Activated T-helper 9 cell treated with anti-CD3 and anti-CD28 coated beads, Interleukin-2, amount 50 U/mL, for 16 hours (primary cell): ENCODE measurements around the gene FOXK1.

Experiments used
- DNase-seq: peaks from one replicate; pipeline ENCODE4 v3.0.0-alpha.2; 2020; ENCODE audit warnings: low read depth

Gene FOXK1

DNA sequence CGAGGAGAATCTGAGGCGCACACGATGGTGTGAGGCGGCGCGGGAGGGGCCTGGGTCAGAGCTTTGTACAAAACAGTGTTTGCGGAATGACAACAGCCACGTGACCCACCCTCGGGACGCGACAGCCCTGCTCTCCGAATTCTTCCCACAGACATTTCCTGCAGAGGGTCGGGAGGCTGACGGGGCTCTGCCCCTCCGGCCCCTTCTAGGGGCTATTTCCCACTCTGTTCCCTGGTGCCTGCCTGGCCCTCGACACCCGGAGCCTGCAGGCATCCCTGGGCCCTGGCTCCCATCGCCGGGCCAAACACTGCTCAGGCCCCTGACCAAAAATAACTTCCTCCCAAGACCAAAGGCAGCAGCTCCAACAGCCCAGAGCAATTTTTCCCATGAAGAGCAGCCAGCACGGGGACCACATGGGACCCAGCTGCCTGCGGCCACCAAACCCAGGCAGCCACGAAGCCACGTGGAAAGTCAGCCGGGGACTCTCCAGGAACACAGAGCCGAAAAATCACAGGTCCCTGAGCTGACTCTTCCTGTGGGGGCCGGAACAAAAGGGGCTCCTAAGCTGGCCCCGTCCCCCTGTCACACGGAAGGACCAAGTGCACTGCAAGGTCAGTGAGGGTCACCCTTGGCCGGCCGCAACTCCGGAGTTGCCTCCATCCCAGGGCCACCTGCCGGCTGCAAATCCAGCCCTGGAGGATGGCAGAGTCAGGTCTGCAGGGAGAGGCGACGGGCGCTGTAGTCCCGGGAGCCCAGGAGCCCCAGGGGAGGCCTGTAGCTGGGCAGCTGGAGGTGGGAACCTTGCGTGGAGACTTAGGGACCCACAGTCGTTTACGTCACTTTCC lies 137.7 kb downstream of the FOXK1 start:
- no peak for DNase-seq

- DNase-seq: no peak
Measured at GRCh38 chr7:4820405-4820966, 138.4 kb downstream of the FOXK1 start.
